CD4-positive, alpha-beta memory T cell (primary cell): Measurements from ENCODE around the gene SLCO3A1. TPM values are rescaled to one million over a fixed set of nuclear protein-coding genes. Genes with fewer than 3 reads are reported as not detected.

Experiments used
- CTCF ChIA-PET: fragments of 350-600 bp; sonication (Branson Sonifier 250); formaldehyde crosslinking; loops from one replicate; lab custom pipeline; 2021; ENCODE audit warnings: inconsistent platforms; ENCODE audit not compliant: partially characterized antibody; lab: Charles Lee
- POLR2A ChIA-PET: fragments of 350-600 bp; sonication (Branson Sonifier 250); formaldehyde crosslinking; loops from one replicate; lab custom pipeline; 2021; ENCODE audit not compliant: partially characterized antibody; lab: Charles Lee
- DNase-seq, 5 donors: peaks; one replicate each; pipeline versions ENCODE4 v3.0.0 to v3.0.0-alpha.2; 2020 to 2022; ENCODE audit warnings: mixed read lengths in 1 of 5
- H3K27ac ChIP-seq: one replicate; pipeline ENCODE4 v1.7.0; 2013; ENCODE audit warnings: low read depth, low read length
- H3K27me3 ChIP-seq: 2 replicates; pipeline ENCODE4 v1.7.0; 2013; ENCODE audit warnings: mild to moderate bottlenecking, low read length, moderate library complexity; ENCODE audit not compliant: insufficient read depth
- H3K36me3 ChIP-seq: 2 replicates; pipeline ENCODE4 v1.7.0; 2013; ENCODE audit warnings: mild to moderate bottlenecking, low read length, moderate library complexity; ENCODE audit not compliant: insufficient read depth
- H3K4me1 ChIP-seq: 2 replicates; pipeline ENCODE4 v1.7.0; 2013; ENCODE audit warnings: mild to moderate bottlenecking, low read length, moderate library complexity; ENCODE audit not compliant: insufficient read depth
- H3K4me3 ChIP-seq, 2 donors: one replicate each; pipeline ENCODE4 v1.7.0; 2013; ENCODE audit warnings: low read length in 2 of 2, mild to moderate bottlenecking in 1 of 2
- H3K9me3 ChIP-seq, 2 donors: one replicate each; pipeline ENCODE4 v1.7.0; 2013; ENCODE audit warnings: low read length in 2 of 2, control low read depth in 1 of 2; ENCODE audit not compliant: control insufficient read depth in 1 of 2
- H3K27ac Mint-ChIP-seq, 7 donors: one replicate each; pipeline ENCODE4 v1.8.0; 2020 to 2021; ENCODE audit warnings: mixed read lengths in 7 of 7, mild to moderate bottlenecking in 6 of 7, inconsistent platforms in 3 of 7, moderate library complexity in 3 of 7
- H3K27me3 Mint-ChIP-seq, 2 donors: one replicate each; pipeline ENCODE4 v1.8.0; 2020 to 2021; ENCODE audit warnings: mixed read lengths in 2 of 2
- H3K36me3 Mint-ChIP-seq, 2 donors: one replicate each; pipeline ENCODE4 v1.8.0; 2020 to 2021; ENCODE audit warnings: mixed read lengths in 2 of 2, inconsistent platforms in 1 of 2, mild to moderate bottlenecking in 1 of 2
- H3K4me1 Mint-ChIP-seq, 4 donors: one replicate each; pipeline ENCODE4 v1.8.0; 2020 to 2021; ENCODE audit warnings: mixed read lengths in 4 of 4, mild to moderate bottlenecking in 1 of 4
- H3K4me3 Mint-ChIP-seq, 8 donors: one replicate each; pipeline ENCODE4 v1.8.0; 2020 to 2021; ENCODE audit warnings: mixed read lengths in 8 of 8, mild to moderate bottlenecking in 7 of 8, moderate library complexity in 6 of 8, inconsistent platforms in 3 of 8
- H3K9me3 Mint-ChIP-seq, 8 donors: one replicate each; pipeline ENCODE4 v1.8.0; 2020 to 2021; ENCODE audit warnings: mixed read lengths in 8 of 8, mild to moderate bottlenecking in 5 of 8, inconsistent platforms in 3 of 8, moderate library complexity in 1 of 8
- intact Hi-C: fragments of 100-400 bp; cut with micrococcal nuclease; formaldehyde crosslinking; loops from one replicate; pipeline ENCODE4 v1.15.1; 2023
- polyA plus RNA-seq, 2 donors: library from polyadenylated mRNA; unstranded; fragments of 300-500 nt; fragmentation: Illumina TruSeq; gene quantifications; one replicate each; pipeline ENCODE4 v1.2.3, GENCODE V29; 2021
- total RNA-seq, 2 experiments: library from RNA; stranded (reverse); gene quantifications; one replicate each; pipeline ENCODE4 v1.2.3, GENCODE V29; 2021

The SLCO3A1 gene
- total and polyA plus RNA-seq, 4 experiments from 2014 or later: 30.9 to 61.3 (median 31.9) TPM

- Histone ChIP-seq H3K27ac (no peak overlapping the region), H3K4me3 (no peak overlapping the region), H3K4me1 (peaks cover 38% of the 10 kb centered on the region), H3K36me3 (no peaks in the 10 kb centered on the region), H3K9me3 (no peaks in the 10 kb centered on the region), H3K27me3 (no peaks in the 10 kb centered on the region)
- Mint-ChIP-seq H3K27me3 (no peaks in the 10 kb centered on the region), H3K4me3 (peak overlapping the region in 5 of 8 donors; percentile 18 to 53 (median 31)), H3K27ac (peak overlapping the region; percentile 55 to 92 (median 74)), H3K9me3 (no peaks in the 10 kb centered on the region), H3K4me1 (peaks cover 57 to 90% (median 75%) of the 10 kb centered on the region in 4 donors), H3K36me3 (peaks cover 19 to 23% of the 10 kb centered on the region in 2 donors)
- intact Hi-C loops: no loop called here
- DNase-seq: peak; percentile 26 to 55 (median 42)
- CTCF ChIA-PET: interaction anchor here (1.2 to 1.6 kb wide), 2 partner anchors 10 to 70 kb away, joined by 3 to 5 read pairs; no protein-coding TSS in a partner anchor
- POLR2A ChIA-PET: no interaction called here
Observed at GRCh38 chr15:91921188-91921842, 67.8 kb downstream of the SLCO3A1 start.

GRCh38 chr15:91921843-91922198 is 68.3 kb downstream of the SLCO3A1 start:
- Mint-ChIP-seq H3K4me1 (peaks cover 61 to 91% (median 76%) of the 10 kb centered on the region in 4 donors), H3K4me3 (peak overlapping the region in 1 of 8 donors; percentile 20), H3K27ac (peak overlapping the region in 5 of 7 donors; percentile 17 to 61 (median 55)), H3K9me3 (no peaks in the 10 kb centered on the region), H3K36me3 (peaks cover 14 to 18% of the 10 kb centered on the region in 2 donors), H3K27me3 (no peaks in the 10 kb centered on the region)
- Histone ChIP-seq H3K4me1 (peaks cover 42% of the 10 kb centered on the region), H3K4me3 (no peak overlapping the region), H3K36me3 (no peaks in the 10 kb centered on the region), H3K27ac (no peak overlapping the region), H3K9me3 (no peaks in the 10 kb centered on the region), H3K27me3 (no peaks in the 10 kb centered on the region)
- intact Hi-C loops: no loop called here
- no peak for DNase-seq
- CTCF ChIA-PET: interaction anchor here (1.2 to 1.6 kb wide), 2 partner anchors 11 to 71 kb away, joined by 3 to 5 read pairs; no protein-coding TSS in a partner anchor
- POLR2A ChIA-PET: no interaction called here

GRCh38 chr15:91922646-91923547 is 69.4 kb downstream of the SLCO3A1 start:
- Histone ChIP-seq H3K27ac (no peak overlapping the region), H3K4me3 (no peak overlapping the region), H3K36me3 (no peaks in the 10 kb centered on the region), H3K9me3 (no peaks in the 10 kb centered on the region), H3K4me1 (peaks cover 43% of the 10 kb centered on the region), H3K27me3 (no peaks in the 10 kb centered on the region)
- DNase-seq: no peak
- ChIA-PET POLR2A (no interaction called here), CTCF (interaction anchor here (1.0 kb wide), 1 partner anchor 74 kb away, joined by 3 read pairs; no protein-coding TSS in a partner anchor)
- H3K27ac Mint-ChIP-seq: peak overlapping the region; percentile 19 to 64 (median 47)
- peaks cover 5 to 8% of the 10 kb centered on the region in 2 donors for H3K36me3 Mint-ChIP-seq
- no peaks in the 10 kb centered on the region for H3K27me3 Mint-ChIP-seq
- intact Hi-C loops: no loop called here
- H3K4me1 Mint-ChIP-seq: peaks cover 60 to 91% (median 77%) of the 10 kb centered on the region in 4 donors
- peak overlapping the region in 1 of 8 donors; percentile 3 for H3K4me3 Mint-ChIP-seq
- no peaks in the 10 kb centered on the region for H3K9me3 Mint-ChIP-seq

GRCh38 chr15:91924183-91924582 is 70.7 kb downstream of the SLCO3A1 start:
- no peaks in the 10 kb centered on the region for H3K27me3 Mint-ChIP-seq
- H3K9me3 Mint-ChIP-seq: no peaks in the 10 kb centered on the region
- peaks cover 0 to 3% of the 10 kb centered on the region in 2 donors for H3K36me3 Mint-ChIP-seq
- H3K4me1 Mint-ChIP-seq: peaks cover 54 to 89% (median 72%) of the 10 kb centered on the region in 4 donors
- CTCF ChIA-PET: interaction anchor here (1.0 kb wide), 1 partner anchor 75 kb away, joined by 3 read pairs; no protein-coding TSS in a partner anchor
- peak overlapping the region in 2 of 7 donors; percentile 54 to 70 for H3K27ac Mint-ChIP-seq
- no peak overlapping the region for H3K4me3 ChIP-seq
- POLR2A ChIA-PET: no interaction called here
- H3K27ac ChIP-seq: no peak overlapping the region
- no peaks in the 10 kb centered on the region for H3K9me3 ChIP-seq
- H3K4me1 ChIP-seq: peaks cover 40% of the 10 kb centered on the region
- H3K4me3 Mint-ChIP-seq: no peak overlapping the region
- no peaks in the 10 kb centered on the region for H3K27me3 ChIP-seq
- no peak for DNase-seq
- H3K36me3 ChIP-seq: no peaks in the 10 kb centered on the region
- intact Hi-C loops: no loop called here

GRCh38 chr15:91924837-91925495 is 71.5 kb downstream of the SLCO3A1 start:
- no peaks in the 10 kb centered on the region for H3K27me3 ChIP-seq
- H3K4me1 ChIP-seq: peaks cover 39% of the 10 kb centered on the region
- Mint-ChIP-seq H3K9me3 (no peaks in the 10 kb centered on the region), H3K27me3 (no peaks in the 10 kb centered on the region), H3K4me3 (peak overlapping the region in 1 of 8 donors; percentile 5), H3K36me3 (peaks cover 0 to 8% of the 10 kb centered on the region in 2 donors), H3K4me1 (peaks cover 56 to 88% (median 71%) of the 10 kb centered on the region in 4 donors), H3K27ac (peak overlapping the region in 5 of 7 donors; percentile 14 to 71 (median 67))
- CTCF ChIA-PET: interaction anchor here (0.9 kb wide), 1 partner anchor 17 kb away, joined by 4 read pairs; no protein-coding TSS in a partner anchor
- H3K4me3 ChIP-seq: no peak overlapping the region
- H3K9me3 ChIP-seq: no peaks in the 10 kb centered on the region
- H3K36me3 ChIP-seq: no peaks in the 10 kb centered on the region
- no peak overlapping the region for H3K27ac ChIP-seq
- POLR2A ChIA-PET: no interaction called here
- intact Hi-C loops: no loop called here
- DNase-seq: no peak

GRCh38 chr15:91925794-91926193 is 72.3 kb downstream of the SLCO3A1 start:
- H3K27ac ChIP-seq: no peak overlapping the region
- H3K4me1 Mint-ChIP-seq: peaks cover 53 to 87% (median 67%) of the 10 kb centered on the region in 4 donors
- H3K4me1 ChIP-seq: peaks cover 31% of the 10 kb centered on the region
- no peaks in the 10 kb centered on the region for H3K9me3 ChIP-seq
- CTCF ChIA-PET: interaction anchor here (0.9 to 1.7 kb wide), 3 partner anchors 16 to 75 kb away, joined by 3 to 6 read pairs (median 4); no protein-coding TSS in a partner anchor
- H3K27me3 Mint-ChIP-seq: no peaks in the 10 kb centered on the region
- H3K4me3 Mint-ChIP-seq: no peak overlapping the region
- no peaks in the 10 kb centered on the region for H3K27me3 ChIP-seq
- no peak overlapping the region for H3K4me3 ChIP-seq
- no peaks in the 10 kb centered on the region for H3K9me3 Mint-ChIP-seq
- intact Hi-C loops: no loop called here
- no peak for DNase-seq
- POLR2A ChIA-PET: no interaction called here
- peak overlapping the region in 2 of 7 donors; percentile 67 to 71 for H3K27ac Mint-ChIP-seq
- peaks cover 0 to 11% of the 10 kb centered on the region in 2 donors for H3K36me3 Mint-ChIP-seq
- H3K36me3 ChIP-seq: no peaks in the 10 kb centered on the region
